Neuron (in vitro differentiated cells): ENCODE results near the gene TLX3.
"Not testable (repeated sequence)": the region's sequence is repeated elsewhere in the genome, so short reads cannot be mapped to it uniquely, and the experiment has no call there.

Experiments used
- H2AFZ ChIP-seq: one replicate; pipeline ENCODE4 v1.6.1; 2013; ENCODE audit warnings: low read depth, mild to moderate bottlenecking, inconsistent platforms, low read length, moderate library complexity
- H3K27me3 ChIP-seq: one replicate; pipeline ENCODE4 v1.6.1; 2013; ENCODE audit warnings: low read length; ENCODE audit not compliant: insufficient read depth
- H3K36me3 ChIP-seq: one replicate; pipeline ENCODE4 v1.6.1; 2013; ENCODE audit warnings: low read length; ENCODE audit not compliant: insufficient read depth
- H3K4me1 ChIP-seq: one replicate; pipeline ENCODE4 v1.6.1; 2013; ENCODE audit warnings: low read length; ENCODE audit not compliant: insufficient read depth
- H3K4me3 ChIP-seq: 2 replicates; pipeline ENCODE4 v1.5.1; 2013; ENCODE audit warnings: mild to moderate bottlenecking, low read length, moderate library complexity
- H3K9me3 ChIP-seq: one replicate; pipeline ENCODE4 v1.6.1; 2013; ENCODE audit warnings: low read length

TLX3 gene

DNA sequence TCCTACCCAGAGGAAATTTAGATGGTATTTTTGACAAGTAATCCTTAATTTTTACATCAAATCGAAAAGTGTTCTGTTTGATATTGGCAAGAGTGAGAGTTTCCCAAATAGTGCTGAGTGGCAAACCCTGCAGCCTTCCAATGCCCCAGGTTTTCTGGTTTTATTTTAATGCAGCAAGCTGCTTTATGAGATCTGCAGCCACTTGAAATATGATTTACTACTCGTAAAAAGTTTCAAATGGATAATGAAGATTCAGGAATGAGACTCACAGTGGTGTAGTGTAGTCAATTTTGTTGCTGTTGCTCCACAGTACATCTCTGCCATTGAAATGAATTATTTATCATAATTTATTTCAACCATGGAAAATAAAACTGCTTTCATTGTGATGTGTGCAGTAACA is 23.6 kb upstream of the TLX3 start:
- H3K9me3 ChIP-seq: no peaks in the 10 kb centered on the region
- no peak overlapping the region for H2AFZ ChIP-seq
- no peaks in the 10 kb centered on the region for H3K4me1 ChIP-seq
- no peaks in the 10 kb centered on the region for H3K36me3 ChIP-seq
- no peaks in the 10 kb centered on the region for H3K27me3 ChIP-seq
- H3K4me3 ChIP-seq: no peak overlapping the region

GRCh38 chr5:171288066-171288465 is 21.0 kb upstream of the TLX3 start:
- Histone ChIP-seq H3K9me3 (no peaks in the 10 kb centered on the region), H3K4me3 (no peak overlapping the region), H3K36me3 (no peaks in the 10 kb centered on the region), H3K4me1 (no peaks in the 10 kb centered on the region), H3K27me3 (no peaks in the 10 kb centered on the region), H2AFZ (no peak overlapping the region)

DNA sequence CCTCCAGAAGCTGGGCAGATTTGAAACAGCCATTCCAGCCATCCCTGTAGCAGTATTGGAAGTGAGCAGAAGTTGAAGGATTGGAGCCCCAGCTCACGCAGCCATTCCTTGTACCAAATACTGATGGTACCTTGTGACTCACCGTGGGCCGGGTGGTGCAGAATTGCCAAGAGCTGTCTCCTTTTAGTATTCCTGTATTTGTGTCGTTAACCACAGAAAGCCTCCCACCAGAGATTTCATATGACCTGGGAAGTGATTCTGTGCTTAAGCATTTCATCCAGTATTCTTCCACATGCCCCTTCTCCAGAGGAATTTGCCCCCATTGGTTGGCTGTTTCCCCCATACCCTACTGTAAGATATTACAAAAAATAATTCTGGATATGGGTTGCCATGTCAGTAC is 17.7 kb upstream of the TLX3 start:
- Histone ChIP-seq H2AFZ (no peak overlapping the region), H3K27me3 (no peaks in the 10 kb centered on the region), H3K4me1 (no peaks in the 10 kb centered on the region), H3K4me3 (no peak overlapping the region), H3K9me3 (no peaks in the 10 kb centered on the region), H3K36me3 (peaks cover 2% of the 10 kb centered on the region)

- Histone ChIP-seq H2AFZ (no peak overlapping the region), H3K36me3 (peaks cover 2% of the 10 kb centered on the region), H3K4me1 (no peaks in the 10 kb centered on the region), H3K4me3 (no peak overlapping the region), H3K9me3 (no peaks in the 10 kb centered on the region), H3K27me3 (no peaks in the 10 kb centered on the region)
Observed at GRCh38 chr5:171295299-171295698, 13.7 kb upstream of the TLX3 start.

- H3K9me3 ChIP-seq: no peaks in the 10 kb centered on the region
Observed at GRCh38 chr5:171295801-171296200, 13.2 kb upstream of the TLX3 start.

GRCh38 chr5:171297941-171298340 is 11.1 kb upstream of the TLX3 start:
- H3K9me3 ChIP-seq, H3K27me3 ChIP-seq, H3K4me3 ChIP-seq, H3K36me3 ChIP-seq, H2AFZ ChIP-seq, H3K4me1 ChIP-seq: not testable (repeated sequence)

More at GRCh38 chr5:171295801-171296200, 13.2 kb upstream of the TLX3 start:
- Histone ChIP-seq H3K36me3 (peaks cover 3% of the 10 kb centered on the region), H3K27me3 (no peaks in the 10 kb centered on the region), H3K4me3 (no peak overlapping the region), H3K4me1 (no peaks in the 10 kb centered on the region), H2AFZ (no peak overlapping the region)

- peaks cover 5% of the 10 kb centered on the region for H3K36me3 ChIP-seq
- H3K4me3 ChIP-seq: no peak overlapping the region
- no peaks in the 10 kb centered on the region for H3K9me3 ChIP-seq
Observed at GRCh38 chr5:171299228-171299627, 9.8 kb upstream of the TLX3 start.

GRCh38 chr5:171299851-171300250 is 9.2 kb upstream of the TLX3 start:
- Histone ChIP-seq H3K4me1 (no peaks in the 10 kb centered on the region), H3K27me3 (peaks cover 2% of the 10 kb centered on the region), H3K9me3 (no peaks in the 10 kb centered on the region), H3K4me3 (no peak overlapping the region), H3K36me3 (peaks cover 5% of the 10 kb centered on the region), H2AFZ (no peak overlapping the region)

More at GRCh38 chr5:171299228-171299627, 9.8 kb upstream of the TLX3 start:
- Histone ChIP-seq H3K4me1 (no peaks in the 10 kb centered on the region), H3K27me3 (no peaks in the 10 kb centered on the region), H2AFZ (no peak overlapping the region)

DNA sequence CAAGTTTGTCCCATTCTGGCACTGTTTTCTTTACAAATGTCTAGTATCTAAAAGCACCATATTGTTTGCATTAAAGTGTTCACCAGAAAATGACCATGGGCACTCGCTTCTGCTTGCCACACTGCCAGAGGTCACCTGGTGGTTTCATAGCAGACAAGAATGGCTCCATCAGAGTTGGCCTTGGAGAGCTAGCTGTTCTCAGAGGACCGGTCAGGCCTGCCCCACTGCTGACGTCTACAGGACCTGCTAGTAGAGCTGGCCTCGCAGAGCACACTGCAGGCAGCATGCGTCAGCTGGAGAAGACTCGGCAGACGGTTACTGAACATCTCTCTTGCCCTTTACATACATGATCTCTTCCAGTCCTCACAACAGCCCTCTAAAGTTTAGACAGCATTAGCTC is 8.7 kb upstream of the TLX3 start:
- peaks cover 7% of the 10 kb centered on the region for H3K27me3 ChIP-seq
- peaks cover 5% of the 10 kb centered on the region for H3K36me3 ChIP-seq
- H3K4me1 ChIP-seq: no peaks in the 10 kb centered on the region
- H2AFZ ChIP-seq: no peak overlapping the region
- no peak overlapping the region for H3K4me3 ChIP-seq
- H3K9me3 ChIP-seq: no peaks in the 10 kb centered on the region

GRCh38 chr5:171306166-171306565 is 2.9 kb upstream of the TLX3 start:
- Histone ChIP-seq H3K36me3 (no peaks in the 10 kb centered on the region), H3K27me3 (peaks cover 62% of the 10 kb centered on the region), H3K4me3 (no peak overlapping the region), H2AFZ (no peak overlapping the region), H3K9me3 (no peaks in the 10 kb centered on the region), H3K4me1 (peaks cover 11% of the 10 kb centered on the region)

- H3K9me3 ChIP-seq: no peaks in the 10 kb centered on the region
- H2AFZ ChIP-seq: no peak overlapping the region
- peaks cover 68% of the 10 kb centered on the region for H3K27me3 ChIP-seq
- no peaks in the 10 kb centered on the region for H3K36me3 ChIP-seq
- H3K4me3 ChIP-seq: no peak overlapping the region
- H3K4me1 ChIP-seq: peaks cover 14% of the 10 kb centered on the region
Observed at GRCh38 chr5:171306781-171307591, 2.1 kb upstream of the TLX3 start.

DNA sequence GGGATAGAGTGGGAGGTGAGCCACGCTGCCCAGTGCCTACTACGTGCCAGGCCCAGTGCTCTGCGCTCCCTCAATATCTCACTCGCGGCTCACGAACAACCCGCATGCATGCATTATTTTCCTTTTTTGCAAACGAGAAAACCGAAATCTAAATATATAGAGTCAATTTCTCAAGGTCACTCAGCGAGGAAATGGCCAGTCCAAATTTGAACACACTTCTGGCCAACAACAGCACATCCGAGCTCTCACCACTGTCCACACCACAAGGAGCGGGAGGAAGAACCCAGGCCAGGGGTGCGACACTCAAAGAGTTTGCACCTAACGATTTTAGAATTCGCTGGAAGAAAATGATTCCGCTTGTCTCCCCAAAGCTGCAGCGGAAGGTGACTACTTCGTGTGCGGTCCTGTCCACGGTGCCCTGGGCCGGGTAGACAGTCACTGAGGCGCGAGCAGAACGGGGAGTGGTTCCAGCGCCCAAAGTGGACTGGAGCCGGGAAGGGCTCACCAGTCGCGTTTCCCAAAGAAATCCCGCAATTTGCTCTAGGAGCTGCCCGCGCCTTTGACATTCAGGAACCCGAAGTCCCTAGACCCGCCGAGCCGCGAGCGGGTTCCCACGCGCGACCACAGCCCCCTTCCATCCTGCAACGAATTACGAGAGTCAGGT is 1.1 kb upstream of the TLX3 start:
- Histone ChIP-seq H2AFZ (no peak overlapping the region), H3K4me1 (peaks cover 20% of the 10 kb centered on the region)

DNA sequence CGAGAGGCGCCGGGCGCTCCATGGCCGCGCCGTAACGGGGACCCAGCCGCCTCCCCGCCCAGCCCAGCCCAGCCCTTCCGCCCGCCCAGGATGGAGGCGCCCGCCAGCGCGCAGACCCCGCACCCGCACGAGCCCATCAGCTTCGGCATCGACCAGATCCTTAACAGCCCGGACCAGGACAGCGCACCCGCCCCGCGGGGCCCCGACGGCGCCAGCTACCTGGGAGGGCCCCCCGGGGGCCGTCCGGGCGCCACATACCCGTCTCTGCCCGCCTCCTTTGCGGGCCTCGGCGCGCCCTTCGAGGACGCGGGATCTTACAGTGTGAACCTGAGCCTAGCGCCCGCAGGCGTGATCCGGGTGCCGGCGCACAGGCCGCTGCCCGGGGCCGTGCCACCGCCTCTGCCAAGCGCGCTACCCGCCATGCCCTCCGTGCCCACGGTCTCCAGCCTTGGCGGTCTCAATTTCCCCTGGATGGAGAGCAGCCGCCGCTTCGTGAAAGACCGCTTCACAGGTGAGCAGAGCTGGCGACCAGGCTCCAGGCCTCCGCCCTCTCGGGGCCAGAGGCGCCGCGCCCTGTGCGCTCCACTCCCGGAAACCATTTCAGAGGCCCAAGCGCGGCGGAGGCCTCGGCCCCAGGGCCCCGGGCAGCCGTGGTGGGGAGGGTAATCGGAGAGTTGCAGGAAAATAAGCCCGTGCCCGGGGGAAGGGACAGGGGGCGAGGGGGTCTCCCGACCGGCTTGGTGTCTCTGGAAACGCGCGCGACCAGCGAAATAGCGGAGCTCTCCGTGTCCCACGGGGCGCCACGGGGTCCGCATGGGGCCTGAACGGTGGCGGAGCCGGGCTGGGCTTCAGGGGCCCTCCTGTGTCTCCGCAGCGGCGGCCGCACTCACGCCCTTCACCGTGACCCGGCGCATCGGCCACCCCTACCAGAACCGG is 496 bp downstream of the TLX3 start:
- Histone ChIP-seq H3K27me3 (peaks cover 93% of the 10 kb centered on the region), H2AFZ (no peak overlapping the region), H3K36me3 (no peaks in the 10 kb centered on the region), H3K9me3 (no peaks in the 10 kb centered on the region), H3K4me1 (peaks cover 20% of the 10 kb centered on the region), H3K4me3 (no peak overlapping the region)

More for the DNA sequence above, 1.1 kb upstream of the TLX3 start:
- Histone ChIP-seq H3K36me3 (no peaks in the 10 kb centered on the region), H3K9me3 (no peaks in the 10 kb centered on the region), H3K4me3 (peak overlapping the region; percentile 14), H3K27me3 (peaks cover 78% of the 10 kb centered on the region)
